ENCODE data around the gene SNX2.
"Not testable (repeated sequence)": the region's sequence is repeated elsewhere in the genome, so short reads cannot be mapped to it uniquely, and the experiment has no call there.

SNX2 gene

DNA sequence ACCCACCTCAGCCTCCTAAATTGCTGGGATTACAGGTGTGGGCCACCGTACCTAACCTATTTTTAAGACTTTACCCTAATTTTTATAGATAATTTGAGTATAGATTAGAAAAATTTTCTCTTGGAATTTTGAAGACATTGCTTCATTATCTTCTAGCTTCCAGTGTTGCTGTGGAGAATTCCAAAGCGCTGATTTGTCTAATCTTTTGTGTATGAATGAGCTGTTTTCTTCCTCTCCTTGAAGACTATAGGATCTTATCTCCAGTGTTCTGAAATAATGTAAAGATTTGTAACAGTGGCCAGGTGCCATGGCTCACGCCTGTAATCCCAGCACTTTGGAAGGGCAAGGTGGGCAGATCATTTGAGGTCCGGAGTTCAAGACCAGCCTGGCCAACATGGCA lies 64.9 kb downstream of the SNX2 start:
- no peak for DNase-seq (ENCODE audit: low read depth in 1 of 2, low spot score in 1 of 2)

DNA sequence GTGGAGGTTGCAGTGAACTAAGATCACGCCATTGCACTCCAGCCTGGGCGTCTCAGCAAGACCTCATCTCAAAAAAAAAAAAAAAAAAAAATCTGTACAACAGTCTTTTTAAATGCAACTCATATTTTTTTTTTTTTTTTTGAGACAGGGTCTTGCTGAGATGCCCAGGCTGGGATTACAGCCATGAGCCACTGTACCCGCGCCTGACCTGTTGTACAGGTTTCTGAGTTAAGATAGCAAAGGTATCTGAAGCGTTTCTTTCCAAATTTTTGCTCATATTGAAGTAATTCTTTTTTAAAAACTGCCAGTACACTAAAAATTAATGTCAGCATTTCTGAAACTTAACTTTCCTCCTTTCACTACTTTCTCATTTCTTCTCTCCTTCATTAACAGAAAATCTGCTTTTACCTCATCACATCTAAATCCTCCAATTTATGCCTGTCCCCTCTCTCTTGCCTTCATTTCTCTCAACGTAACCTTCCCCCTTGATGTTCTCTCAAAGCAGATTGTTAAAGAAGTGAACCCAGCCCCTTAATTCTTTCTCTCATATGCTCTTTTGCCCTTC lies 67.2 kb downstream of the SNX2 start:
- DNase-seq (ENCODE audit: low read depth in 1 of 2, low spot score in 1 of 2), result no peak

DNA sequence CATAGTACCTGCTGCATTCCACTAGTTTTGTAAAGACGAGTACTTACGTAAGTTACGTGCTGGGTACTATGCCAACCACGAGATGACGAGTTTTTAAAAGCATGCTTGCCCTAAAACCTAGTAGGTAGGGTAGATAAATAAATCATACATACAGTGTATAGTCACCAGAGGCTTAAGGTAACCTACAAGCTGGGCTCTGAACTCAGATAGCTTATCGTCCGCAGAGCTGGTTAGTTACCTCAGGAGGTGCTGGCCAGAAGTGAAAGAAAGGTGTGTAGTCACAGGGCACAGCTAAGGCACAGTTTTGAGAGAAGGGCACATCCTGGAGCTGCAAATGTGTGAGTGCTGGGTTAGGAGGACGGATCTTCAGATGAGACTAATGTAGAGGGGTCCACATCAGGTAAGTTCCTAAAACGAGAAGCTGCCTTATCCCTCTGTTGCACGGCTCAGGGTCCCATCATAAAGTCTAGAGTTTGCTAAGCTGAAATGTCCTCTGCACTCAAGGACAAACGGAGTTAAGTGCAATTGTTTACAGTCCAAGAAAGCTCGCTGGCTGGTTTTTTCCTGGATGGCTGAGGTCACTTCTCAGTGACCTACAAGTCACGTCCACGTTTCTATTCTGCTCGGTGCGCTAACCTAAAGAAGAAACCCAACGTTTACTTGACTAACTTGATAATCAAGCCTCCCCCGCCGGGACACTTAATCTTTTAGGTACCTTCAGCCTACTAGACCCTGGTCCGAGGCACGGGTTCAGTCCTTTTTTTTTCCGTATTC lies 69.4 kb downstream of the SNX2 start:
- DNase-seq (ENCODE audit: low read depth in 1 of 2, low spot score in 1 of 2), result no peak

DNA sequence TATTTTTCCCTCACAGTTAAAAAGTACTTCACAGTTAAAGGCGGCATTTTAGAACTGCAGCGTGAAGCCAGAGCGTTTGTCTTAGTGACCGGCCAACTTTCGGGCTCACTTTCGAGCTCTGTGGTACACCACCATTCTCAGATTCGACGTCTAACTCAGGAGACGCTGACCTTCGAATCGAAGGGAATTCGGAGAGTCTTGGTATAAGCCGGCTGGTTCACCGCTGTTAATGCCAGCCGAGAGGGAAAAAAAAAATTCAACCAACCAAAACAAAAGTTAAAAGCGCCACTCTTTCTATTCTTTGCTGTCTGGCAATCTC lies 70.0 kb downstream of the SNX2 start:
- DNase-seq (ENCODE audit: low read depth in 1 of 2, low spot score in 1 of 2), result no peak

DNA sequence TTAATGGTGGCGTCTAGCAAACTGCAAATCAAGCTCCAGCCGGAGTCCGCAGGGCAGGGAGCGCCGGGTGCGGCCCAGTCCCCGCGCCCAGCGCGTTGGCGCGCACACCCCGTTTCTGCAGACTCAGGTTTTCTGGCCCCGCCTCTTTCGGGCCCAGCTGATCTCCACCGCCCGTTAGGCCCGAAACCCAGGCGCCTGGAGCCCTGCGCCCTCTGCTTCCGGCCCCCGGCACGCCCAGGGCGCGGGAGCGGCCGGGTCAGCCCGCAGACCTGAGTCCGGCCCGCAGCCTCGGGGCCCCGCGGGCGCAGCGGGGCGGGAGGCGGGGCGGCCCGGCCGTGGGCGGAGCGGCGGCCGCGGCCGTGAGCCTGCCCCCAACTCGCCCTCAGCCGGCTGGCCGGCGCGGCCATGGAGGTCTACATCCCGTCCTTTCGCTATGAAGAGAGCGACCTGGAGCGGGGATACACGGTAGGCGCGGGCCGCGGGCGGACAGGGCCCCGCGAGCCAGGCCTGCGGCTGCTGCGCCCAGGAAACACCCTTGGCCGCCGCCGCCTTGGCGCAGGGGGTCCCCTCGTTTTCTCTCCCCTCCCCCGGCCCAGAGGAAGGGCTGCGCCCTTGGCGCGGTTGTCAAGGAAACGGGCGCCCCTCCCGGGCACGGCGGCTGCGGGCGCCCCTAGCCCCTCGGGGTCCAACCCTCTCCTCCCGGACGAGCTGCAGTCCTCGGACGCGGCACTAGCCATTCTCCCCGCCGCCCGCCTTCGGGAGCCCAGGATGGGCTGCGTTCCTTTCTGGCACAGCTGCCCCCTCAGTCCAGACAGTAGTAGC lies 70.6 kb downstream of the SNX2 start, which contains the start of gene SNX24:
Gene SNX24, plus strand, starts transcription at position 385 of the 822 bp plus-strand sequence. Its CDS starts 21 bp downstream, at position 406.
- peak; percentile 35 to 40 for DNase-seq (ENCODE audit: low read depth in 1 of 2, low spot score in 1 of 2)

DNA sequence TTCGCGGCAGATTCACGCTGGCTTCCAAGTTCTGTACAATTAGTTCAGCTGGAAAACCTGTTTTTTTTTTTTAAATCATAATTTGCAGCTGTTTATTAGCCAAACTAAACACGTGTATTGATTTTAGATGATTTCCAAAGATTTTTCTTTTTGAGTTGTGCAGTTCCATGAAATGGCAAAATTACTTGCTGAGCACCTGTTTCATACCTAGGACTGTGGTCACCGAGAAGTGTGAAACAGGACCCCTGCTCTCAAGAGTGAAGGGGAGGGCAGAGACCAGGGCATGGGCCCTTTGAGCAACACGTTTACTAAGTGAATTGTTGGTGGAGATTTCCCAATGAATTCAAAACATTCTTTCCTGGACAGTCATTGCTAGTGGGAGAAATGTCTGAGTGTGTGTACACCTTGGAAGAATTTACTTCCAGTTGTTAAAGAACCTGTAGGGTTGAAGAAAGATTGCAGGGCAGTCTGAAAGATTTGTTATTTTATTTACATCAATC lies 71.2 kb downstream of the SNX2 start:
- DNase-seq (ENCODE audit: low read depth in 1 of 2, low spot score in 1 of 2), result no peak

DNA sequence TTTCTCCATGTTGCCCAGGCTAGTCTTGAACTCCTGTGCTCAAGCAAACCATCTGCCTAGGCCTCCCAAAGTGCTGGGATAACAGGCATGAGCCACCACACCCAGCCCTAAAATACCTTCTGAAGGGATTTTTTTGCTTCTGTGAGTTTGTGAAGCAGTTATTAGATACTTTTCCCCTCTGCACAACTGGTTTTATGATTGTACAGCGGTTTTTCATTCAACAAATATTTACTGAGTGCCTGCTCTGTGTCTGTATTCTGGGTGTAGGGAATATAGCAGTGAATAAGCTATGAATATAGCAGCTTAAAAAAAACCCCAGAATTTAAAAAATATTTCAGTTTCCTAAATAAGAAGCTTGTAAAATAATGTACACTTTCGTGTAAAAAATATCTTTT lies 72.8 kb downstream of the SNX2 start:
- DNase-seq (ENCODE audit: low read depth in 1 of 2, low spot score in 1 of 2), result no peak

DNA sequence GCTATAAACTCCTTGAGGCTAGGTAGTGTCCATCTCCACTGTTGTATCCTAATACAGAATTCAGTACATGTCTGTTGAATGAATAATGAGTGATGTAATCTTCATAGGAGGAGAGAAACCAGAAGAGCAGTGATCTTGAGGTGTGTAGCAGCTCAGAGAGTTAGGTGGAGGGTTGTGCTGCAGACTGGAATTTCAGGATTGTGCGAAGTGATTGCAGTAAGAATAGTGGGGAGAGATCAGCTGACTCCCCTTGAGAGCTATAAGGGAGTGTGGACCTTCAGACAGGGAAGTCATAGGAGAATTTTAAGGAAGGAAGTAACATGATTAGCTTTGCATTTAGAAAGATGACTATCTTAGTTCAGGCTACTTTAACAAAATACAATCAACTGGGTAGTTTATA lies 74.9 kb downstream of the SNX2 start:
- no peak for DNase-seq (ENCODE audit: low read depth in 1 of 2, low spot score in 1 of 2)

DNA sequence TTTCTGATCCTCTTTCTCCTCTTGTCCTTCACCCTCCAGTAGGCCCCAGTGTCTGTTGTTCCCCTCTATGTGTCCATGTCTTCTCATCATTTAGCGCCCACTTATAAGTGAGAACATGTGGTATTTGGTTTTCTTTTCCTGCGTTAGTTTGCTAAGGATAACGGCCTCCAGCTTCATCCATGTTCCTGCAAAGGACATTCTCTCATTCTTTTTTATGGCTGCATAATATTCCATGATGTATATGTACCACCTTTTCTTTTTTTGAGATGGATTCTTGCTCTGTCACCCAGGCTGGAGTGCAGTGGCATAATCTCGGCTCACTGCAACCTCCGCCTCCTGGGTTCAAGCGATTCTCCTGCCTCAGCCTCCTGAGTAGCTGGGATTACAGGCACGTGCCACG lies 82.7 kb downstream of the SNX2 start:
- DNase-seq (ENCODE audit: low read depth in 1 of 2, low spot score in 1 of 2), result not testable (repeated sequence)

DNA sequence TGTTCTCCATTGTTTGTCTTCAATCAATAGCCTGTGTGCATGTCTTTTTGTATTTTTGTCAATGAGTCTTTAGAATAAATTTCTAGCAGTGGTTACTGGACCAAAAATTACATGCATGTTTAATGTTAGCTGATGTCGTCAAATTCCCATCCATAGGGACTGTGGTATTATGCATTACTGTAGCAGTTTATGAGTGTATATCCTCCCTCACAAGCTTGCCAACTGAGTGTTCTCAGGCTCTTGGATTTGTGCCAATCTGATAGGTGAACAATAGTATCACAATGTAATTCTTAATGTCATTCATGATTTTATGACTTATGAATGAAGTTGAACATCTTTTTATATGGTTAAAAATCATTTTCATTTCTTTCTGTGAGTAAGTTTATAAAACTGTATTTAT lies 83.6 kb downstream of the SNX2 start:
- no peak for DNase-seq (ENCODE audit: low read depth in 1 of 2, low spot score in 1 of 2)

DNA sequence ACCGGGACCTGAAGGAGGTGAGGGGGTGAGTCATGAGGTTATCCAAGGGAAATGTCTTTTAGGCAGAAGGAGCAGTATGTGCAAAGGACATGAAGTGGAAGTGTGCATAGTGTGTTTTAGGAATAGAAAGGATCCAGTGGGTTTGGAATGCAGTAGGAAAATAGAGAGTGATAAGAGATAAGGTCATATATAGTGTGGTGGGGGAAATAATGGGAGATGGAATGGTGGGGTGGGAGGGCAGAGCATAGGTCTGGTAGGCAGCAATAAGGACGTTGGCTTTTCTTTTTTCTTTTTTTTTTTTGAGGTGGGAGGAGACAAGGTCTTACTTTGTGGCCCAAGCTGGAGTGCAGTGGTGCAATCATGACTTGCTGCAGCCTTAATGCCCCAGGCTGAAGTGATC lies 88.4 kb downstream of the SNX2 start:
- no peak for DNase-seq (ENCODE audit: low read depth in 1 of 2, low spot score in 1 of 2)

DNA sequence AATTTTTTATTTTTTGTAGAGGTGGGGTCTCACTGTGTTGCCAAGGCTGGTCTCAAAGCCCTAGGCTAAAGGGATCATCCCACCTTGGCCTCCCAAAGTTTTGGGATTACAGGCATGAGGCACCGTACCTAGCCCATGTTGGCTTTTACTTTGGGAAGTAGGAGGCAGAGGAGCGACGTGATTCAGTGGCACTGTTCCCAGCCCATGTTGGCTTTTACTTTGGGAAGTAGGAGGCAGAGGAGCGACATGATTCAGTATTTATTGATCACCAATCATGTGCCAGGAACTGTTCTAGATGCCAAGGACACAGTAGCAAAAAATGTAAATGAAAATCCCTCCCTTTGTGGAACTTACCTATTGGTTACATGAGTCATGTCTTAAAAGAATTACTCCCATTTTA lies 88.8 kb downstream of the SNX2 start:
- DNase-seq (ENCODE audit: low read depth in 1 of 2, low spot score in 1 of 2), result no peak

DNA sequence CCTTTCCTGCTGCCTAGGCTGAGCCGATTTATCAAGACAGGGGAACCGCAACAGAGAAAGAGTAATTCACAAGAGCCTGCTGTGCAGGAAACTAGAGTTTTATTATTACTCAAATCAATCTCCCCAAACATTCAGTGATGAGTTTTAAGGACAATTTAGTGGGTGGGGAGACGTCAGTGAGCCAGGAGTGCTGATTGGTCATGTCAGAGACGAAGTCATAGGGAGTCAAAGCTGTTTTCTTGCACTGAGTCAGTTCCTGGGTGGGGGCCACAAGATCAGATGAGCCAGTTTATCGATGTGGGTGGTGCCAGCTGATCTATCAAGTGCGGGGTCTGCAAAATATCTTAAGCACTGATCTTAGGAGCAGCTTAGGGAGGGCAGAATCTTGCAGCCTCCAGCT lies 89.5 kb downstream of the SNX2 start:
- DNase-seq (ENCODE audit: low read depth in 1 of 2, low spot score in 1 of 2), result no peak

DNA sequence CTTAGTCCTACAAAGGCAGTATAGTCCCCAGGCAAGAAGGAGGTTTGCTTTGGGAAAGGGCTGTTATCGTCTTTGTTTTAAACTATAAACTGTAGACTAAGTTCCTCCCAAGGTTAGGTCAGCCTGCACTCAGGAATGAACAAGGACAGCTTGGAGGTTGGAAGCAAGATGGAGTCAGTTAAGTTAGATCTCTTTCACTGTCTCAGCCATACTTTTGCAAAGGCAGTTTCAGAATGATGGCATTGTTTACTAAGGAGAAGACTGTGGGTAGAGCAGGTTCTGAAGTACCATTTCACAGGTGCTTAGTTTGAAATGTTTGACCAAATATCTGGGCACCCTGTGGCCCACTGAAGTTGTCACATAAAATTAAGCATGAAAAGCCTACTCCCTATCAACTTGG lies 90.0 kb downstream of the SNX2 start:
- no peak for DNase-seq (ENCODE audit: low read depth in 1 of 2, low spot score in 1 of 2)

DNA sequence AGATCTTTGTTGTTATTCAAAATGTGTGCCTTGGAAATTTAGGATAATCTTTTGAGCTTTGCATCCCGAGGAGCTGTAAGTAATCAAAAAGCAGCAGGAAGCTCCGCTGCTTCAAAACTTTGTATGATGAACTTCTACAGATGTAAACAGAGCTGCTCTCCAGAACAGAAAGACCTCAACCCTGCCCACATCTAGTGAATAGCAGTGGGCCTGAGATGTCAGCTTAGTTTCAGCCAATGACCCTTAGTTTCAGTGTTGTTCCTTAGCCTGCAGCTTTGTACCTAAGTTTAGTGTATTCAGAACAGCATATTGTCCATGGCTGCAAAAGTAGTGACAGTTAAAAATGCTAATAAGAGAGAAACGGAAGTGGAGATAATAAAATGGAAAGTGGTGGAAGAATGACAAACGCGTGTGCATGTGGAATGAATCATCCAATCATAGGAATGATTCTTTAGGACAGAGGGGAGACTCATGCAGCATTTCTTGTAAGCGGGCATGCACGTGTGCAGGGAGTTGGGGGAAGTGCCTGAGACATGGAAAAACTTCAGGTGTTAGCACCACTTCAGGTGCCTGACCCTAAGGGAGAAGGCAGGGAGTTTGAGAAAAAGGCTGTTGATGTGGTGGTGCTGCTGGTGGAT lies 95.5 kb downstream of the SNX2 start:
- DNase-seq (ENCODE audit: low read depth in 1 of 2, low spot score in 1 of 2), result no peak

DNA sequence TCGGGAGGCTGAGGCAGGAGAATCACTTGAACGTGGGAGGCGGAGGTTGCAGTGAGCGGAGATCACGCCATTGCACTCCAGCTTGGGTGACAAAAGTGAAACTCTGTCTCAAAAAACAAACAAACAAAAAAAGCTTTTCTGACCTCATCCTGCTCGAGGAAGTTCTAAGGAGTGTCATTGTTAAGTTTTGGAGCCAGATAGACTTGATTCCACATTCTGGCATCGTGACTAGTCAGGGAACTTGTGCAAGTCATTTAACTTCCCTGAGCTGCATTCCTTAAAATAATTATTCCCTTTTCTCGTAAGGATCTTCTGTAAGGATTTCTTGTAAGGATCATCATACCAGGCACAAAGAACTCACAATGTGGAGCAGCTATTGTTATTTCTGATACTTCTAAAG lies 96.8 kb downstream of the SNX2 start:
- no peak for DNase-seq (ENCODE audit: low read depth in 1 of 2, low spot score in 1 of 2)

DNA sequence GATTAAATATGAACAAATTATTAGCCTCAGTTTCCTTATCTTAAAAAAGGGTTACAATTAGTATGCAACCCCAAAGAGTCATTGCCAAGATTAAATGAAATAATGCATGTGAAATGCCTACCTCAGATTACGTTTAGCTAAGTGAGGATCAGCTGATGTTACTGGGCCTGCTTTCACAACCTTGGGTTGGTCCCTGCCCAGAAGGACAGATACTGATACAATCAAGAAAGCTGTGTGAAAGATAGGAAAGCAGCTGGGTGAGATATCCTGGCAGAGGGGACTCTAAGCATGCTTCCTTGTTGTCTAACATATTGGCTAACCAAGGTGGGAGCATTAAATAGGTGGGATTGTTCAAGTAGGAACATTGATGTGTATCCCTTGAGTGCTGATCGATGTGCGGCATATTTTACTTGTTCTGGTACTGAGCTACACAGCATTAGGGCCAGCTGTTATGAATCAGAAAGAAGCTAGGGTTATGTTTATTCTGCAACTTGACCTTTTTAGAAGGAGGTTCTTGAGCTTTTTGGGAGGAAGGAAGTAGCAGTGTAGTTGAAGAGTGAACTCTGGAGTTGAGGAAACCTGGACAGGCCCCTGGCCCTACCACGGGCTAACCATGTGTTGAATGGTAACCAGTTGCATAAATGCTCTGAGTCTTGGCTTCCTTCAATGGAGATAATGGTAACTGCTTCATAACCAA lies 99.4 kb downstream of the SNX2 start:
- DNase-seq (ENCODE audit: low read depth in 1 of 2, low spot score in 1 of 2), result no peak

DNA sequence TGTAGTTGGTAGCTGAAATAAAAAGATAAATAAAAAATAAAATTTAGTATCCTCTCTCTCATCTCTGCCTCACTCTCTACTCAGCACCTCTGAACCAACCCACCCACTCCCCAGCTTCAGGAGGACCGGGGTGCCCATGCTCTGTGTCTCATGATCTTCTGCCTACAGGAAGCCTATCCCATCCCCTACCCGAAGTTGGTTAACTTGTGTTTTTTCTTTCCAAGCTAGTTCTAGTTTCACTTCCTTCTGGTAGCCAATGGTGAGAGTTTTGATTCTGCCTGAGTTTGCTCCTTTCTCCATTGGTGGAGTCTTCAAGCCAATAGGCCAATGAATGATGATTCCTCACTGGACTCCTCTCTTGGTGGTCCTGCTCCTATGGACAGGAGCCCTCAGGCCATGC lies 102.6 kb downstream of the SNX2 start:
- no peak for DNase-seq (ENCODE audit: low read depth in 1 of 2, low spot score in 1 of 2)

DNA sequence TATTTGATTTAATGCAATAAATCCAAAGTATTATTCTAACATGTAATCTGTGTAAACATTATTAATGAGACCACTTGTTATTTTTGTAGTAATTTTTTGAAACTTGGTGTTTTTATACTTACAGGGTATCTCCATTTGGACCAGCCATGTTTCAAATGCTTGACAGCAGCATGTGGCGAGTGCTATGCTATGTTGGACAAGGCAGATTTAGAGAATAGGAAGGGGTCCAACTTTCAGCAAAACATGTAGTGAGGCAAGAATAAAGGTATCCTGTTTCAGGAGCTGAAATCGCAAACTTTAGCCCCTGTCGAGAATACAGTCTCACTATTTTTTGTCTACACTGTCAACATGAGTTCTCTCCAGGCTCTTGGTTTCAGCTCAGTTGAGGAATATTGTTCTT lies 104.2 kb downstream of the SNX2 start:
- no peak for DNase-seq (ENCODE audit: low read depth in 1 of 2, low spot score in 1 of 2)
